Measurements from ENCODE around the gene CA5B.

DNA sequence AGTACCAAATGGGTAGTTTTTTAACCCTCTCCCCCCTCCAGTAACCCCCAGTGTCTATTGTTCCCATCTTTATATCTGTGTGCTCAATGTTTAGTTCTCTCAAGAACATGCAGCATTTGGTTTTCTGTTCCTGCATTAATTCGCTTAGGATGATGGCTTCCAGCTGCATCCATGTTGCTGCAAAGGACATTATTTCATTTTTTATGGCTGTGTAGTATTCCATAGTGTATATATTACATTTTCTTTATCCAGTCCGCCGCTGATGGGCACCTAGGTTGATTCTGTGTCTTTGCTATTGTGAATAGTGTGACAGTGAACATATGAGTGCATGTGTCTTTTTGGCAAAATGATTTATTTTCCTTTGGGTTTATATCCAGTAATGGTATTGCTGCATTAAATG is 41.6 kb upstream of the CA5B start:
- TF ChIP-seq, protein P1, sequence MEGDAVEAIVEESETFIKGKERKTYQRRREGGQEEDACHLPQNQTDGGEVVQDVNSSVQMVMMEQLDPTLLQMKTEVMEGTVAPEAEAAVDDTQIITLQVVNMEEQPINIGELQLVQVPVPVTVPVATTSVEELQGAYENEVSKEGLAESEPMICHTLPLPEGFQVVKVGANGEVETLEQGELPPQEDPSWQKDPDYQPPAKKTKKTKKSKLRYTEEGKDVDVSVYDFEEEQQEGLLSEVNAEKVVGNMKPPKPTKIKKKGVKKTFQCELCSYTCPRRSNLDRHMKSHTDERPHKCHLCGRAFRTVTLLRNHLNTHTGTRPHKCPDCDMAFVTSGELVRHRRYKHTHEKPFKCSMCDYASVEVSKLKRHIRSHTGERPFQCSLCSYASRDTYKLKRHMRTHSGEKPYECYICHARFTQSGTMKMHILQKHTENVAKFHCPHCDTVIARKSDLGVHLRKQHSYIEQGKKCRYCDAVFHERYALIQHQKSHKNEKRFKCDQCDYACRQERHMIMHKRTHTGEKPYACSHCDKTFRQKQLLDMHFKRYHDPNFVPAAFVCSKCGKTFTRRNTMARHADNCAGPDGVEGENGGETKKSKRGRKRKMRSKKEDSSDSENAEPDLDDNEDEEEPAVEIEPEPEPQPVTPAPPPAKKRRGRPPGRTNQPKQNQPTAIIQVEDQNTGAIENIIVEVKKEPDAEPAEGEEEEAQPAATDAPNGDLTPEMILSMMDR (IDR thresholded peaks at IDR 0.05), result no peak
- TF ChIP-seq POLR2A (IDR thresholded peaks at IDR 0.05) (no peak), POLR2AphosphoS5 (IDR thresholded peaks at IDR 0.05) (no peak)
